ENCODE measurements around the gene BAZ2B. TPM values are rescaled to one million over a fixed set of nuclear protein-coding genes. Genes with fewer than 3 reads are reported as not detected.

BAZ2B gene
- total and polyA plus RNA-seq, 9 of the 15 experiments (the other 6 are each of a cell fraction or from before 2014, with no cell fraction given), result 7.5 to 38.6 (median 19.8) TPM

DNA sequence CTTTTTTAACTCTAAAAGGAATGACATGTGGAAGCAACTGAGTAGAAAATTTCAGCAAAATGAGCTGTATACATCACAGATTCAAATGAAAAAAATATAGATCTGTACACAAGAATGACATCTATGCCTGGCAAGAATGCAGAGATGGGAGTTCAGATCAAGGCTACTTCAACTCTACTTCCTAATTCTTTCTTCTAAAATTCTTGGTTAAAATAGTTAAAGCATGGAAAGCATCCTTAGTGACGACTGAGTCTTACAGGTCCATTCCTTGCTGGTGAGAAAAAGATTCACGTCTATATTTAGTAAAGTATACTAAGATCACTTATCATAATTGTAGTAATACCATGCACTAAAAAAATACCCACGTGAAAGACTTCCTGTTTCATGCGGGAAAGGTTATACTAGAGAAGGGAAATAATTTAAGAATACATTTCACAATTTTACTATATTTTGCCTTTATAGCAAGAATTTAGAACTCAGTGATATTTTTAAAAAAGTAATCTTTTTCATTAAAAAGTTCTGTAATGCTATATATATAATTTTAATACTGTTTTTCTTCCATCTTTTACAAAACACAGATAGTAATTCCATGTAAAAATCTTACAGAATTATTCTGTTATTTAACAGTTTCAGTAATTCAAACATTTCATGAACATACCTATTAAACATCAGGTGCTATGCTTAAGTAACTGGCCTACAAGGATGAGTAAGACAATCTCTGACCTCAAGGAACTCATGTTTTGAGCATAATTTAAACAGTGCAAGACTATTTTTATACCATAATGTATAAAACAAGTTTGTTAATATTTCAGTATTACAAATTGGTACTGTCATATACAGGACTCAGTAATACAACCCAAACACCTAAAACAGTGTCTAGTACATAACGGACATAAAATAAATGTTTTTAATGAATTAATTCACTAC, 159.6 kb downstream of the BAZ2B start:
- BruUV-seq (replicated peaks), result no TSS peak
- no peak overlapping the region for H3K4me2 ChIP-seq (ENCODE audit: insufficient read depth, low read length)
- 33% methylated on average over 5 of the region's 5 CpGs for WGBS (ENCODE audit: insufficient coverage, low coverage, missing lambda C conversion rate)
- intact Hi-C loops (cut with micrococcal nuclease), result no loop called here
- no peak overlapping the region for H3K9ac ChIP-seq (ENCODE audit: insufficient read depth in 1 of 2, low read depth in 2 of 2, low read length in 2 of 2)
- no peaks in the 10 kb centered on the region for H3K9me3 ChIP-seq (replicated peaks; ENCODE audit: control insufficient read depth, insufficient read depth, low read depth, low read length)
- H3K4me3 ChIP-seq, result no peak overlapping the region
- no peaks in the 10 kb centered on the region for H3K79me2 ChIP-seq (ENCODE audit: control insufficient read depth, insufficient read depth, low read length)
- H3K9me1 ChIP-seq (ENCODE audit: control insufficient read depth, insufficient read depth, low read length), result no peaks in the 10 kb centered on the region
- in situ Hi-C loops (cut with MboI), result no loop called here
- H3K27ac ChIP-seq (ENCODE audit: extremely low read depth, low read depth, low read length), result no peak overlapping the region
- DNase-seq (ENCODE audit: extremely low read depth in 1 of 4, low spot score in 3 of 4) (no peak), ATAC-seq (no peak), FAIRE-seq (no peak)
- H3K4me1 ChIP-seq (replicated peaks in 1 of 2; ENCODE audit: control insufficient read depth in 2 of 2, insufficient read depth in 2 of 2, low read length in 2 of 2), result peaks cover 0 to 7% of the 10 kb centered on the region in 2 experiments; a peak in 2 of 5 replicates
- ChIA-PET POLR2A (interaction anchor here (0.7 kb wide), 1 partner anchor 305 kb away, joined by 3 read pairs; no protein-coding TSS in a partner anchor), CTCF (ENCODE audit: low intra/inter-chr PET ratio) (no interaction called here)
- no peak for TF ChIP-seq NRF1 (conservative IDR thresholded peaks at IDR 0.05 in 1 of 2, IDR thresholded peaks at IDR 0.05 in 1 of 2)
- TF ChIP-seq, protein P1, sequence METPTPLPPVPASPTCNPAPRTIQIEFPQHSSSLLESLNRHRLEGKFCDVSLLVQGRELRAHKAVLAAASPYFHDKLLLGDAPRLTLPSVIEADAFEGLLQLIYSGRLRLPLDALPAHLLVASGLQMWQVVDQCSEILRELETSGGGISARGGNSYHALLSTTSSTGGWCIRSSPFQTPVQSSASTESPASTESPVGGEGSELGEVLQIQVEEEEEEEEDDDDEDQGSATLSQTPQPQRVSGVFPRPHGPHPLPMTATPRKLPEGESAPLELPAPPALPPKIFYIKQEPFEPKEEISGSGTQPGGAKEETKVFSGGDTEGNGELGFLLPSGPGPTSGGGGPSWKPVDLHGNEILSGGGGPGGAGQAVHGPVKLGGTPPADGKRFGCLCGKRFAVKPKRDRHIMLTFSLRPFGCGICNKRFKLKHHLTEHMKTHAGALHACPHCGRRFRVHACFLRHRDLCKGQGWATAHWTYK (CRISPR knock-in tag; IDR thresholded peaks at IDR 0.05), result no peak
- TF ChIP-seq TBP (optimal IDR thresholded peaks at IDR 0.05; ENCODE audit: low read depth, low read length), result no peak
- H3K27me3 ChIP-seq (ENCODE audit: control insufficient read depth in 2 of 2, insufficient read depth in 2 of 2, low read length in 2 of 2), result no peaks in the 10 kb centered on the region
- no peaks in the 10 kb centered on the region for H3K36me3 ChIP-seq (ENCODE audit: control insufficient read depth, insufficient read depth, low read length)
- H2AFZ ChIP-seq (ENCODE audit: low read depth, low read length), result no peak overlapping the region
- H4K20me1 ChIP-seq (replicated peaks; ENCODE audit: control insufficient read depth, insufficient read depth, low read length), result no peaks in the 10 kb centered on the region

Measured in K562 (cell line).